Skeletal muscle cell (primary cell): Measurements from ENCODE around the gene CLDN6.

Experiments
- DNase-seq: peaks from one replicate; pipeline ENCODE4 v3.0.0-alpha.2; 2010; ENCODE audit warnings: low read depth
- H3K4me3 ChIP-seq: 2 replicates; pipeline ENCODE4 v1.5.1; 2011; ENCODE audit warnings: low read depth, mild to moderate bottlenecking, control low read depth, low read length, moderate library complexity

Gene CLDN6

DNA sequence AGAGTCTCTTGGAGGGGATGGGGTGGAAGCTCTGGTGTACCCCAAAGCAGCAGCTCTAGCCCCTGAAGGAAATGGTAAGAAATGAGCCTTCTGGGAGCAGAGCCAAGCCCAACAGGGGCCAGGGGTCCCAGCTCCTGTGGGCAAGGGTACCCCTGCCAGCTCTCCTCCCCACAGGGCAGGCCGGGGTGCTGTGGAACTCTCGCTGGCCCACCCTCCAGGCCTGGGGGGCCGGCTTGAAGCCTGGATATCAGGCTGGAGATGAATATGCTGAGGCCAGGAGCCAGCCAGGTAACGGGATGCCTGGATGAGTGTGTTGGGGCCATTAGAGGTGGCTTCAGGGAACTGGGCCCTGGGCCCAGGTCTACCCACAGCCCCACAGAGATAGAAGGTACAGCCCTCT lies 17.4 kb downstream of the CLDN6 start:
- H3K4me3 ChIP-seq = no peak overlapping the region
- DNase-seq = no peak

DNA sequence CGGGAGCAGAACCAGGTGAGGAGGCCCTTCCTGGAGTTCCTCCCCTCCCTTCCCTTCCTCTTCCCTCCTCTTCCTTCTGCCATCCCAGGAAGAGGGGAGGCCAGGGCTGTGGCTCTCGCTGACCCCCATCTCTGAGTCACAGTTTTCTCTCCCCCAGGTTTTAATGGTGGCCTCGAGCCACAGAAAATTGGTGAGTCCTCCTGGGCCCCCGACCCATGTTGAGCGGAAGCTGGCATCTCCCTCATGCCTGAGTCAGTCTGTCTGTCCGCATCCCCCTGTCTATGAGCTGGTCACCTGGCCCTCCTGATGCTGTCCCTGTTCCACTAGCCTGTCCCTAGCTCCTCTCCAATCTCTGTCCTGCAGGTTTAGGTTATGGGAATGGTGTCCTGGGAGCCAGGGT lies 18.1 kb downstream of the CLDN6 start:
- no peak for DNase-seq
- H3K4me3 ChIP-seq = no peak overlapping the region

DNA sequence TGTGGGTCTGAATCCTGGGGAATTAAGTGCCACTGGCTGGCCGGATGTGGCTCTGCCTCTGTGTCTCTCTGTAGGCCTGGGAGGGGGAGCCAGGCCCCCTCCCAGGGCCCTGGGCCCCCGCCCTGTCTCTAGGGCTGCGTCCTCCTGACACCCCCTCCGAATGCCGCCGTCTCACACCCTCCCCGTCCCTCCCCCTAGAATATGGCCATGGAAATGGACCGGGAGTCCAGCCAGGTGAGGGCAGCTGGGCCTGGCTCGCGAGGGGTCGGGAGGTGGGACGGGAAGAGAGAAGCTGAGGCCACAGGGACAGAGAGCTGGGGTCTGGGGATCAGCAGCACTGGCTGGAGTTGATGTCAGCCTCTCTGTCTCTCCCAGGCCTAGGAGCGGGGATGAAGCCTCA lies 21.7 kb downstream of the CLDN6 start:
- no peak overlapping the region for H3K4me3 ChIP-seq
- DNase-seq = no peak

DNA sequence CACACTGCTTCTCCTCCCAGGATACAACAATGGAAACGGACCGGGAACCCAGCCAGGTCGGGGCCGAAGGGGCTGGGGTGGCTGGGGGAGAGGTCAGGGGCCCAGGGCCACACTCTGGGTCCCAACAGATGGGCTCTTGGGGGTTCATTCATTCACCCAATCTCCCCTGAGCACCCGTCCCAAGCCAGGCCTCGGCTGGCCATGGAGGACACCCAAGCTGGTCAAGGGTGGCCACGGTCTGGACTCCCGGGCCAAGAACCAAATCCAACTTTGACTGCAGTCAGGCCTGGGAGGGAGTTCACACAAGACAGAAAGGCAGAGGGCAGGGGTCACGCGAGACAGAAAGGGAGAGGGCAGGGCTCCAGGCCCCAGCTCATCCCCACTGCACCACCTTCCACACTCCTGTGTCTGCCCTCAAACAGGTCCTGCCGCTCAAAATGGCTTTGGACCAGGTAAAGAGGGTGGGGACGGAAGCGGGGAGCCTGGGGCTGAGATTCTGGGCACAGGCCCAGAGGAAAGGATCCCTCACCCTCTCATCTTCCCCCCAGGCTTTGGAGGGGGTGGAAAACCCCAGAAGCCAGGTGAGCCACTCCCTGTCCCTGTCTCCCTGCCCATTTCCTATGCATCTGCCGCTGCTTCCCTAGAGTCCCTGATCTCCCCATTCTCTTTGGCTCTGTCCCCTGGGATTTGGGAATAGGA lies 25.5 kb downstream of the CLDN6 start:
- no peak overlapping the region for H3K4me3 ChIP-seq
- DNase-seq = no peak

DNA sequence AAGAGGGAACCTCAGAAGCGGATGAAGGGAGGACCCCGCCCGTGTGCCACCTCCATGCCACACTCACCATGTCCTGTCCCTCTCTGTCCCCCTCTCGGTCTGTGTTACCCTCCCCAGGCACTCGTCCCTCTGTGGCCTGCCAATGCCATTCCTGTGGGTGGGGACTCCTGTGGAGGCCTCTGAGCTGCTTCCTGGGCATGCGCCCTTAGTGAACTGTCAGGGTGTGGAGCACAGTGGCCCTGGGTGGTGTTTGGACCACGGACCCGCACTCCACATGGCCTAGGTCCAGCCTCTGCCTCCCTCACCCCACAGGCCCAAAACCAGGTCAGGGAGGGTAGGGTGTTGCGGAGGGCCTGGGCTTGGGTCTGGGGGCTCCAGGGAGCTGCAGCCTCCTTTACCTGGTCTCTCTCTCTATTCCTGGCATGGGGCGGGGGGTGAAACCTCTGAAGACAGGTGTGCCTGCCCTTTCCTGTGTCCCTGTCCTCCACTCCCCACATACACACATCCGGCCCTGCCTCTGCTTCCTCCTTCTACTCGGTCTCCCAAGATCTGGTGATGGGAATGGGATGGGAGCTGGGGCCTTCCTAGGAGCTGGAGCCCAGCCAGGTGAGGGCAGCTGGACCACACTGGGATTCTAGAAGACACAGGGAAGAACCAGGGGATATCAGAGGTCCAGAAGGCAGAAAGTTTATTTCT lies 26.3 kb downstream of the CLDN6 start:
- no peak overlapping the region for H3K4me3 ChIP-seq

DNA sequence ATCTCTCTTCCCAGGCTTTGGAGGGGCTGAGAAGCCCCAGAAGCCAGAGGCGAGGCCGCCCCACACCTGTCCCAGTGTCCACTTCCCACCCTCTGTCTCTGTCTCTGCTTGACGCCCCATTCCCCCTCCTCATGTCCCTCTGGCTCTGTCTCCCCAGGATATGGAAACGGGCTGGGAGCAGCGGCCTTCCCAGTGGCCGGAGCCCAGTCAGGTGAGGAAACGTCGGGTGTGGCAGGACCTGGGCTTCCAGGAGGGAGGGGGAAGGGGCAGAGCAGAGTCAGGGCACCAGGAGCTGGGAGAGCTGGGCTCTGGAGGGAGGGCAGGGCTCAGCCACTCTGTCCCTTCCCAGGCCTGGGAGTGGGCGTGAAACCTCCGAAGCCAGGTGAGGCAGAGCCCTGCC lies 27.1 kb downstream of the CLDN6 start:
- no peak overlapping the region for H3K4me3 ChIP-seq
- DNase-seq = no peak

More for the DNA sequence above, 26.3 kb downstream of the CLDN6 start:
- DNase-seq = no peak

DNA sequence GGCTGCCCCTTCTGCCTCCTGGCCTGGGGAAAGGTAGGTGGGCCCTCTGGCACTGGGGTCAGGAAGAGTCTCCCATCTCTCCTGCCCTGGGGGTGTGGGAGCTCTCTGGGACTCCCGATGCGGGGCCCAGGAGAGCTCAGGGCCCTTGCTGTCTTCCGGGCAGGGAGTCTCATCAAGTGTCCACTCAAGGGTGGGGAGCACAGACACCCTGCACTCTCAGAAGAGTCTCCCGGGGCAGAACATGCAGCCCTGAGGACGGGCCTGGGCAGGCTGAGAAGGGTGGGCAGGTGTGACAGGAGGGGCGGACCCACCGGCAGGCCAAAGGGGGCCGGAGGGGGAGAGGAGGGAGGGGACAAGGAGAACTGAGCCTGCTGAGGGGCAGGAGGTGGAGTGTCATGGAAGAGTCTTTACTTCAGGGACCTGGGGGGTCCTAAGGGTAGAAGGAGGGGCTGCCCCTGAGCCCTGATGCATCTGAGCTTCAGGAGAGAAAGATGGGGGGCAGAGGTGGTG lies 29.3 kb downstream of the CLDN6 start:
- DNase-seq = no peak
- no peak overlapping the region for H3K4me3 ChIP-seq

DNA sequence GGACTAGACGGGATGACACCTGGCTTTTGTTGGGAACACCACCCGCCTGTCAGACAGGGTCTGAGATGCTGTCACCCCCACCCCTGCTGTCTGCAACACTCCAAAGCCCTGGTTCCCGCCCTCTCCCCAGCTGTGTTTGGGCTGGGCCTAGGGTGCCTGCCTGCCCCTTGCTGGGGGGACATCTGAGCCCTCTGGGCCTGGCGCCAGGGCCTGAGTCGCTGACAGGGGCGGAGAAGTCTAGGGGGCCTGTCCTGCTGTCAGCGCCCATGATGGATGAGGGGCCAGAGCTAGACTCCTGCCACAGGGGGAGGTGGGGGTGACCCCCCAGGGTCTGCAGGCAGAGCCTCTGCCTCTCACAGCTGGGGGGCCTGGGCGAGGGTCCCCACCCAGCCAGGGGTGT lies 30.1 kb downstream of the CLDN6 start:
- H3K4me3 ChIP-seq = no peak overlapping the region
- DNase-seq = no peak

DNA sequence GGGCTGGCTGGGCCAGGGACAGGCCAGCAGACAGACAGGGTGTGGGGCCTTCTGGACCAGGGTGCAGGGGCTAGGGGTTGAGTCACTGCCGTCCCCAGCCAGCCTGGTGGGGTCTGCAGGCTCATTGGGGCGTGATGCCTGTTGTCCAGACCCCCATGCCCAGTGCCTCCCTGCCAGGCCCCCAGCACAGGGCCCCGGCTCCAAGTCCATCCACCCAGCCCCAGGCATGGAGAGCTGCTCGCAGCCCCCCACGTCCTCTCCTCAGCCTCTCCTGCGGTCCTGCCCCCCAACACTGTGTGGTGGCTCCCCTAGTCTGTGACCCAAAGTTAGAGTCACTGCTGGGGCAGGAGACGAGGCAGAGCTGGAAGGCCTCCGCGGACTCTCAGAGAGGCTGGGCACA lies 30.7 kb downstream of the CLDN6 start:
- no peak overlapping the region for H3K4me3 ChIP-seq

DNA sequence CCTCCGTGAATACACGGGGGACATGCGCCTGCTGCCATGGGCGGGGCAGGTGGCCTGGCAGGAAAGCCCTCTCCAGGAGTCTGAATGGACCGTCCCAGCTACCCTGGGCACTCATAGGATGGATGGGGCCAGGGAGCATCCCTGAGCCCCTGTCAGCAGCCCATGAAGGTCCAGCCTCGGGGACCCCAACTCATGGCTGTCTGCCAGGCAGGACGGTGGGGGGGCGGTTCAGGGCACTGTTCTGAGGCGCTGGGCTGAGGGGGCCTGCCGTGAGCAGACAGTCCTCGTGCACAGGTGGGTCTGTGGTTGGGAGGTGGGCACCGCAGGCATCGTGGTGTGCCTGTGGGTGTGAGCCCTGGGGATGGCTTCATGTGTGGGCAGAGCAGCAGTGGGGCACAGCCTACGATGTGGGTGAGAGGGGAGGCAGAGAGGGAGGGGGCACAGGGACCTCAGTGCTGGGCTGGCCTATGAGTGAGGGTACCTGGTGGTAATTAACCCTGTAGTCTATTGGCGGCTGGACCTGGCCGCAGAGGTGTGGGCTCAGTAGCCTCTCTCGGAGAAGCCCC lies 31.3 kb downstream of the CLDN6 start:
- no peak overlapping the region for H3K4me3 ChIP-seq
- no peak for DNase-seq

More for the DNA sequence above, 30.7 kb downstream of the CLDN6 start:
- no peak for DNase-seq

DNA sequence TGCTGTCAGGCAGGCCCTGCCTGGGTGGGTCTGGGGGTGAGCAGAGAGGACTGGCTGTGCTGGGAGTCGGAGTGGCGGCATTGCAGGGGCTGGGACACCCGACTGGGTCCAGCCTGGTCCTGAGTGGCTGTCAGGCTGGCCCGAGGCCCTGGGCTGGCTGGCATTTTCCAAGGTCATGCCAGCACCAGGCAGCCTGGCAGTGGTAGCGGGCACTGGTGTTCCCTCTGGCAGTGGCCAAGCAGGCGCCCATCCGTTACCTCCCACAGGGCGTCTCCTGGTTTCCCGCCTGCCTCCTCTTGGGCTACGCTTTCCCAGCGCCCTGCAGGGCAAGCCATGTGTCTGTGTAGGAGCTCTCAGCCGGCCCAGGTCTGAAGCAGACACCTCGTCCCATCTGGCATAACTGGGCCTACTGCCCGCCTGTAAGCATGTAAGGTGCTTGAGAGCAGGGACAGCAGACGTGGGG lies 32.1 kb downstream of the CLDN6 start:
- DNase-seq = no peak
- no peak overlapping the region for H3K4me3 ChIP-seq

DNA sequence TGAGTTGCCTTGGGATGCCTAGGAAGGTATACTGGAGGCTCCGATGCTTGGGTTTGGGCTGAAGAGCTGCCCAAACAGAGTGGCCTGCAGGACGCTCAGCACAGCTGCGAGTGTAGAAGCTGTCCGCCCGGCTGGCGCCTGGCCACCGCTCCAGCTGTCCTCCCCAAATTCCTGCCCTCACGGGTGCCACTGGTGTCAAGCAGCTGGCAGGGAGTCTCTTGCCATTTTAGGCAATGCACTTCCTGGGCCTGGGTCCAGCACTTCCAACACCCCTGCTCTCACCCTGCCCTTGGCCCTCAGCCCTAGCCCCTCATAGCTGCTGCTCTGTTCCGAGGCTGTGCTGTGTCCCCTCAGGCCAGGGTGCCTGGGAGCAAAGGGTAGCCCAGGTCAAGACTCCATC lies 32.5 kb downstream of the CLDN6 start:
- no peak overlapping the region for H3K4me3 ChIP-seq
- no peak for DNase-seq

DNA sequence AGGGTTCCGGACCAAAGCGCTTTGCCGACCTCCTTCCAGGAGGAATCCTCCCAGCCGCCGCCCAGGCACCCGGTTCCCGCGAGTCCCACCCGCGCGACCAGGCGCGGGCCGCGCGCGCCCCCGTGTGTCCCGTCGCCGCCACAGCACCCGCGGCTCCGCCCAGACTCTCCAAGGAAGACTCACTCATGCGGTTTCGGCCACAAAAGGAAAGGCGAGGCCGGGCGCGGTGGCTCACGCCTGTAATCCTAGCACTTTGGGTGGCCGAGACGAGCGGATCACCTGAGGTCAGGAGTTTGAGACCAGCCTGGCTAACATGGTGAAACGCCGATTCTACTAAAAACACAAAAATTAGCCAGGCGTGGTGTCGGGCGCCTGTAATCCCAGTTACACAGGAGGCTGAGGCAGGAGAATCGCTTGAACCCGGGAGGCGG lies 34.3 kb downstream of the CLDN6 start:
- peak overlapping the region; percentile 20 for H3K4me3 ChIP-seq
- no peak for DNase-seq

DNA sequence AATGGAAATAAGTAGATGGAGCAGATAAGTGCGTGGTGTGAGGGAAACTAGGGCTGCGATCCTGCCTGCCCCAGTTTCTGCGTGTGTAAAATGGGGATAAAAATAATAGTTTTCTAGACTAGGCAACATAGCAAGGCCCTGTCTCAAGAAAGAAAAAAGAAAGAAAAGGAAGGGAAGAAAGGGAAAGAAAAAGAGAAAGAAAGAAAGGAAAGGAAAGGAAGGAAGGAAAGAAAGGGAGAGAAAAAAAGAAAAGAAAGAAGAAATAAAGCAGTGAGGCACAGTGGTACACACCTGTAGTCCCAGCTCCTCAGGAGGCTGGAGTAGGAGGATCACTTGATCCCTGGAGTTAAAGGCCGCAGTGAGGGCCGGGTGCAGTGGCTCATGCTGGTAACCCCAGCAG lies 35.6 kb downstream of the CLDN6 start:
- no peak overlapping the region for H3K4me3 ChIP-seq
- no peak for DNase-seq

DNA sequence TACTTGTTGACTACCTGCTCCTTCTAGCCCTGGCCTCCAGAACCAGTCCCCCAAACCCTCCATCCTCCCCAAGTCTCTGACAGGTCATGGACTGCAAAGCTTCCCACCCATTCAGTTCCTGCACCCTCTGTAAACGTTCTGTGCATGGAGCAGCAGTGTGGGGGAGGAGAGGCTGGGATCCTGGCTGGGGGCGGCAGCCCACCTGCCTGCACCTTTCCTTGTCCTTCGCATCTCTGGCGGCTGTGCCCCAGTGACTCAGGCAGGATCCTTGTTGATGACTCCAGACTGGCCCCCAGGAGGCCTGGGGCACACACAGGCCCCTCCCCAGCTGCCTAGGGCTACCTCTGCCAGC lies 36.1 kb downstream of the CLDN6 start:
- no peak for DNase-seq
- no peak overlapping the region for H3K4me3 ChIP-seq

DNA sequence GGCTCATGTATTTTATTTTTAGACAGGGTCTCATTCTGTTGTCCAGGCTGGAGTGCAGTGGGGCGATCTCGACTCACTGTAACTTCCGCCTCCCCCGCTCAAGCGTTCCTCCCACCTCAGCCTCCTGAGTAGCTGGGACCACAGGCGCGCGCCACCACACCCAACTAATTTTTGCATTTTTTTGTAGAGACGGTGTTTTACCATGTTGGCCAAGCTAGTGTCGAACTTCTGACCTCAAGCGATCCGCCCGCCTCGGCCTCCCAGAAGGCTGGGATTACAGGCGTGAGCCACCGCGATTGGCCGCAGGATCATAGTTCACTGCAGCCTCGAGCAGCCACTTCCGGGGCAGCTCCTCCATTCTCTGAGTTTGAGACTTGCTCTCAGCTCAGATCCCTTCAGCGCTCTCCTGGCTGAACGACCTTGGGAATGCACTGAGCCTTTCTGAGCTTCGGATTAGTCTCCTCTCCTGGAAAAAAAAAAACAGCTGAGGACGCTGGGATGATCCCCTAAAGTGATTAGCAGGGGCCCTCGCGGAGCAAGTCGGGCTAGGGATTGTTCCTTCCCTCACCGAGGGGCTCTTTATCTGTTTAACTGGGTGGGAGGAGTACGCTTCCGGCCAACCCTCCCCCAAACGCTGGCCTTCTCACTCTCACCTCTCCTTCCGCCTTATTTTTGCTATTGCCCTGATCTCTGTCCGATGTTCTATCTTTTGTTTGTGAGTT lies 36.6 kb downstream of the CLDN6 start:
- no peak for DNase-seq

DNA sequence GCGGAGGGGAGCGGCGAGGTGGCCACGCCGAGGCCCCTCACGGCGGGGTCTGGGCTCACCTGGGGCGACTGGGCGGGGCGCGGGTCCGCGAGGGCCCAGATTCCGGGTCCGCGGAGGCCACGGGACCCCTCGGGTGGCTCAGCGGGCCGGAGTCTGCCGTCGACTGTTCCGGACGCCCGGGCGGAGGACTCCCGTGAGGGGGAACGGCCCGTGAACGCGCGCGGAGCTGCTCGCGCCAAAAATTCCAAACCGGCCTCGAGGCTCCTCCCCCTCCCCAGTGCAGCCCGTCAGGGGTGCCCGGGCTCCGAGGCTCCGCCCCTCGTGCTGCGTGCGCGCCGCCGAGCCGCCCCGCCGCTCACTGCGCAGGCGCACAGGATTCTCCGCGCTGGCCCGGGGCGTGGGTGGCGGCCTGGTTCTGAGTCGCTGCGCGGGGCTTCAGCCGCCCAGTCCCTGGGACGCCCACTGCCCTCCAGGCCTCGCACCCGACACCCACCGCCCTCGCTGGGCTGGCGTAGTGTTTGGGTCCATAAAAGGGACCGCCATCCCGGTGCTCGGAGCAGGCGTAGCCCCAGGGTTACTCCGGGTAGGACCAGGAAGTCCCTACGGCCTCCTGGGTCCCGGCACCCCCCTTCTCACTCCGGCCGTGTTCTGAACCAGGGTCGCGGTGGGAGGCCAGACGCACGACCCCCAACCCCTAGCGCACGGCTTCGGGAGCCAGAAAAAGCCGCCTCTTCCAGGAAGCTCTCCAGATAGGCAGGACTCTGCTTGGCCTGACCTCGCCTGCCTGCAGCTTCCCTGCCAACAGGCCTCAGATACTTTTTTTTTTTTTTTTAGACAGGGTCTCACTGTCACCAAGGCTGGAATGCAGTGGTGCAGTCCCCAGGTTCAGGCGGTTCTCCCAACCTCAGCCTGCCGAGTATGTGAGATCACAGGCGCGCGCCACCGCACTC lies 37.5 kb downstream of the CLDN6 start, which contains the start of gene PKMYT1:
TSS of gene PKMYT1 (minus strand) at position 220 of the 950 bp plus-strand sequence. CDS start 789 bp downstream, outside the sequence.
- DNase-seq = peak; percentile 33
- H3K4me3 ChIP-seq = peak within 1 kb of the TSS; percentile 74

More for the DNA sequence above, 36.6 kb downstream of the CLDN6 start:
- H3K4me3 ChIP-seq = peak overlapping the region; percentile 74

DNA sequence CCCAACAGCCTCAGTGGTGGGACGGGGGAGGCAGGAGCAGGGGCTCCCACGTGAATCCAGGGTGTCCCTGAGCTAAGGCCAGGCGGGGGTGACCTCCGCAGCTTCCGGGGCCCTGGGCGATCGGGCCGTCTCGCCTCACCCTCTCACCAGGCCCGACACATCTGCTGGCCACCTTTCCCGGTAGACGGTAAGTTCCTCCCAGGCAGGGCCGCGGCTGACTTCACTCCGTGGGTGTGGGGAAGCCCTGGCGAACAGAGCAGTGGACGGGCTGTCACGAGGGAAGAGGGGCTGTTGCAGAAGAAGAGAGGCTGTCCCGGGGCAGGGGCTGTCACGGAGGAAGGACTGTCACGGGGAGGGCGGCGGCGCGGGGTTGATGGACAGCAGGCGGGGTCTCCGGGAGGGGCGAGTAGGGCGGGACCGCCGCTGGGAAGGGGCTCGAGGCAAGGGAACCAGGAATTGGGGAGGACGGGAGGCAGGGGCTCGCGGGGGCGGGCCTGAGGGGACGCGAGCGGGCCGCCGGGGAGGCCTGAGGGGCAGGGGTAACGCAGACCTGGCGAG lies 38.2 kb downstream of the CLDN6 start:
- H3K4me3 ChIP-seq = peak overlapping the region; percentile 74
- DNase-seq = no peak
